Measurements from ENCODE around the gene UBE2D1. TPM values are rescaled to one million over a fixed set of nuclear protein-coding genes. Genes with fewer than 3 reads are reported as not detected.

The UBE2D1 gene
- total and polyA plus RNA-seq, 2 of the 13 experiments (the other 11 are each of a cell fraction or from before 2014, with no cell fraction given) = 6.2 to 13.8 TPM

GRCh38 chr10:58414270-58415041, 79.7 kb downstream of the UBE2D1 start:
- intact Hi-C loops (cut with micrococcal nuclease; ENCODE audit: unreplicated experiment) = loop anchor here (1.0 to 5.0 kb wide), 4 partner anchors 70 to 226 kb away; partner anchors contain the start of gene BICC1
- Histone ChIP-seq H3K79me2 (ENCODE audit: insufficient read depth, low read length) (no peaks in the 10 kb centered on the region), H4K20me1 (ENCODE audit: insufficient read depth, low read length) (no peaks in the 10 kb centered on the region), H2AFZ (ENCODE audit: low read length) (no peak overlapping the region), H3K9ac (ENCODE audit: insufficient read depth, low read depth, low read length) (no peak overlapping the region), H3K4me3 (replicated peaks in 1 of 3; ENCODE audit: insufficient read depth in 1 of 3, low read depth in 2 of 3, low read length in 3 of 3) (no peak overlapping the region), H3K36me3 (replicated peaks in 1 of 2; ENCODE audit: control insufficient read depth in 1 of 2, insufficient read depth in 2 of 2, low read length in 2 of 2) (no peaks in the 10 kb centered on the region), H3K27ac (ENCODE audit: extremely low read length, insufficient read depth, low read length) (no peak overlapping the region), H3K4me2 (ENCODE audit: low read depth, low read length) (peak overlapping the region; percentile 40), H3K4me1 (ENCODE audit: insufficient read depth, low read length) (peaks cover 9% of the 10 kb centered on the region), H3K27me3 (ENCODE audit: control insufficient read depth in 1 of 2, insufficient read depth in 2 of 2, low read length in 2 of 2) (no peaks in the 10 kb centered on the region), H3K9me3 (ENCODE audit: low read length) (no peaks in the 10 kb centered on the region)
- DNase-seq (ENCODE audit: low spot score) (peak; percentile 68), ATAC-seq (peak; percentile 72), FAIRE-seq (no peak)
- ChIA-PET CTCF (ENCODE audit: low intra/inter-chr PET ratio, low total read pairs) (interaction anchor here (0.6 to 1.8 kb wide), 3 partner anchors 98 to 227 kb away, joined by 3 to 13 read pairs (median 4); partner anchors contain the start of gene BICC1), POLR2A (interaction anchor here (1.1 kb wide), 1 partner anchor 114 kb away, joined by 3 read pairs; no protein-coding TSS in a partner anchor)
- in situ Hi-C loops (cut with HindIII; ENCODE audit: extremely low pct_ligation_motif_present, low pct_unique_long_range_greater_than_20kb) = loop anchor here (10.0 kb wide), 2 partner anchors 100 to 230 kb away; partner anchors contain the start of gene BICC1
- WGBS (ENCODE audit: low lambda C conversion rate) = 36% methylated on average over 5 of the region's 5 CpGs
- no TSS peak for BruUV-seq (replicated peaks)
- TF ChIP-seq ZSCAN5A (CRISPR knock-in tag; IDR thresholded peaks at IDR 0.05; ENCODE audit: borderline replicate concordance) (no peak), SMC3 (IDR thresholded peaks at IDR 0.05; ENCODE audit: low read length) (peak; percentile 53; the same call in 1 of the 2 replicates), STAG1 (CRISPR knock-in tag; IDR thresholded peaks at IDR 0.05) (peak; percentile 75), ATAD3A (CRISPR knock-in tag; IDR thresholded peaks at IDR 0.05) (no peak), TSC22D2 (CRISPR knock-in tag; IDR thresholded peaks at IDR 0.05; ENCODE audit: borderline replicate concordance) (no peak), RAD21 (CRISPR knock-in tag; IDR thresholded peaks at IDR 0.05) (0 out of 2 replicates have a peak, but pooled peaks have one; percentile 23), TFE3 (CRISPR knock-in tag; IDR thresholded peaks at IDR 0.05) (no peak), ZNF12 (CRISPR knock-in tag; IDR thresholded peaks at IDR 0.05) (no peak), SAFB2 (CRISPR knock-in tag; IDR thresholded peaks at IDR 0.05; ENCODE audit: borderline replicate concordance, low read depth) (no peak), ZNF580 (CRISPR knock-in tag; IDR thresholded peaks at IDR 0.05; ENCODE audit: borderline replicate concordance, low read depth) (no peak), ARID3A (IDR thresholded peaks at IDR 0.05; ENCODE audit: low read depth, low read length) (no peak), ZMYM2 (CRISPR knock-in tag; IDR thresholded peaks at IDR 0.05) (no peak), ZSCAN29 (CRISPR knock-in tag; conservative IDR thresholded peaks at IDR 0.05) (no peak), SOX5 (CRISPR knock-in tag; IDR thresholded peaks at IDR 0.05; ENCODE audit: borderline replicate concordance) (no peak), HMG20B (CRISPR knock-in tag; conservative IDR thresholded peaks at IDR 0.05) (no peak), CTCF (CRISPR knock-in tag; IDR thresholded peaks at IDR 0.05) (peak; percentile 65), TAF15 (IDR thresholded peaks at IDR 0.05; ENCODE audit: low read depth, low read length, poor library complexity, severe bottlenecking) (no peak), RXRA (CRISPR knock-in tag; IDR thresholded peaks at IDR 0.05) (no peak)

Measured in HepG2 (cell line).